ENCODE data around the gene SCUBE1. TPM values are rescaled to one million over a fixed set of nuclear protein-coding genes. Genes with fewer than 3 reads are reported as not detected.

Gene SCUBE1
- total and polyA plus RNA-seq, 10 of the 15 experiments (the other 5 are each of a cell fraction or from before 2014, with no cell fraction given) = not detected

DNA sequence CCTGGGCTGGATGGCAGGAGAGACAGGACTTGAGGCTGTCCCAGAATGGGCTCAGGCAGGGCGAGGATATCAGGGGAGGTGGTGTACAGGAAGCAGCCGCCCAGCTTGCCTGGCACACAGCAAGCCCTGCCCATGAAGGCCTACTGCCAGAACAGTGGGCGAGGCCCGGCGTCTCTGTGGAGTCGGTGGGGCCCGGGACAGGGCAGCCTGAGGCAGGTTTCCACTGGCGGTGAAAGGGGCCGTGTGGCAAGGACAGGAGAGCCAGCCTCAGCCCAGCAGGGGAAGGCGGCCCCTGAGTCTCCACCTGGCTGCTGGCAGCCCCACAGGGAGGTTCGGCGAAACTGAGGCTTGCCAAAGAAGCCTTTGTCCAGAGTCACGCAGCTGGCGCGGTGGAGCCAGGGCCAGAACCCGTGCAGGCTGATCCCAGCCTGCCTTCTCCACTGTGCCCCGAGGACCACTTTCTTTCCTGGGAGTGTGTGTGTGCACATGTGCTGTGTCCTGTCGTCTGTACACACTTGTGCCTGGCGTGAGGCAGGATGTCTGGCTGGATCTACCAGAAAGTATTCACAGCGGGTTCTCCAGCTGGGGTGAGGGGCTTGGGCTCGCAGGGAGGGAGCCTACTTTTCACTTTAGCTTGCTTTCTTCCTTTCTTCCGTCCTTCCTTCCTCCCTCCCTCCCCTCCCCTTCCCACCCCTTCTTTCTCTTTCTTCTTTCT is 190.7 kb downstream of the SCUBE1 start:
- Histone ChIP-seq H3K36me3 (ENCODE audit: control insufficient read depth in 2 of 2, insufficient read depth in 2 of 2, low read length in 1 of 2) (no peaks in the 10 kb centered on the region), H3K27ac (ENCODE audit: control insufficient read depth, insufficient read depth) (no peak overlapping the region; the same call in 1 of the 2 replicates), H3K9ac (ENCODE audit: control insufficient read depth, insufficient read depth, low read length) (peak overlapping the region; percentile 59), H3K4me2 (ENCODE audit: control insufficient read depth, insufficient read depth) (peak overlapping the region; percentile 94), H3K27me3 (replicated peaks in 1 of 2; ENCODE audit: control insufficient read depth in 2 of 2, insufficient read depth in 2 of 2, low read length in 1 of 2) (no peaks in the 10 kb centered on the region), H3K79me2 (ENCODE audit: control insufficient read depth, insufficient read depth, low read length) (no peaks in the 10 kb centered on the region; the same call in 1 of the 2 replicates), H3K4me3 (peak overlapping the region; percentile 77), H3K4me1 (ENCODE audit: control insufficient read depth, insufficient read depth, low read length) (peaks cover 17% of the 10 kb centered on the region), H3K9me3 (replicated peaks; ENCODE audit: control insufficient read depth, insufficient read depth, low read length) (no peaks in the 10 kb centered on the region), H2AFZ (ENCODE audit: control insufficient read depth, low read depth, low read length) (peak overlapping the region; percentile 37), H4K20me1 (ENCODE audit: control insufficient read depth, insufficient read depth) (no peaks in the 10 kb centered on the region)
- FAIRE-seq (peak; percentile 62), DNase-seq (ENCODE audit: low read depth, low spot score) (no peak), ATAC-seq (peak; percentile 83)
- WGBS (ENCODE audit: insufficient coverage, insufficient replicate concordance, low lambda C conversion rate, missing lambda C conversion rate) = 14% methylated on average over 22 of the region's 22 CpGs
- RAD21 ChIA-PET (ENCODE audit: unreplicated experiment) = interaction anchor here (0.8 to 1.1 kb wide), 2 partner anchors 35 to 863 kb away, joined by 3 read pairs; no protein-coding TSS in a partner anchor
- no TSS peak for BruUV-seq (replicated peaks)
- POLR2A ChIA-PET = no interaction called here
- SMC1A ChIA-PET (ENCODE audit: uncharacterized antibody, unreplicated experiment) = no interaction called here
- in situ Hi-C loops (cut with MboI) = no loop called here
- CTCF ChIA-PET = no interaction called here
- intact Hi-C loops (cut with micrococcal nuclease; ENCODE audit: unreplicated experiment) = no loop called here
- no peak for TF ChIP-seq SREBF2 (IDR thresholded peaks at IDR 0.05; ENCODE audit: low read length)
- TF ChIP-seq, protein P1, sequence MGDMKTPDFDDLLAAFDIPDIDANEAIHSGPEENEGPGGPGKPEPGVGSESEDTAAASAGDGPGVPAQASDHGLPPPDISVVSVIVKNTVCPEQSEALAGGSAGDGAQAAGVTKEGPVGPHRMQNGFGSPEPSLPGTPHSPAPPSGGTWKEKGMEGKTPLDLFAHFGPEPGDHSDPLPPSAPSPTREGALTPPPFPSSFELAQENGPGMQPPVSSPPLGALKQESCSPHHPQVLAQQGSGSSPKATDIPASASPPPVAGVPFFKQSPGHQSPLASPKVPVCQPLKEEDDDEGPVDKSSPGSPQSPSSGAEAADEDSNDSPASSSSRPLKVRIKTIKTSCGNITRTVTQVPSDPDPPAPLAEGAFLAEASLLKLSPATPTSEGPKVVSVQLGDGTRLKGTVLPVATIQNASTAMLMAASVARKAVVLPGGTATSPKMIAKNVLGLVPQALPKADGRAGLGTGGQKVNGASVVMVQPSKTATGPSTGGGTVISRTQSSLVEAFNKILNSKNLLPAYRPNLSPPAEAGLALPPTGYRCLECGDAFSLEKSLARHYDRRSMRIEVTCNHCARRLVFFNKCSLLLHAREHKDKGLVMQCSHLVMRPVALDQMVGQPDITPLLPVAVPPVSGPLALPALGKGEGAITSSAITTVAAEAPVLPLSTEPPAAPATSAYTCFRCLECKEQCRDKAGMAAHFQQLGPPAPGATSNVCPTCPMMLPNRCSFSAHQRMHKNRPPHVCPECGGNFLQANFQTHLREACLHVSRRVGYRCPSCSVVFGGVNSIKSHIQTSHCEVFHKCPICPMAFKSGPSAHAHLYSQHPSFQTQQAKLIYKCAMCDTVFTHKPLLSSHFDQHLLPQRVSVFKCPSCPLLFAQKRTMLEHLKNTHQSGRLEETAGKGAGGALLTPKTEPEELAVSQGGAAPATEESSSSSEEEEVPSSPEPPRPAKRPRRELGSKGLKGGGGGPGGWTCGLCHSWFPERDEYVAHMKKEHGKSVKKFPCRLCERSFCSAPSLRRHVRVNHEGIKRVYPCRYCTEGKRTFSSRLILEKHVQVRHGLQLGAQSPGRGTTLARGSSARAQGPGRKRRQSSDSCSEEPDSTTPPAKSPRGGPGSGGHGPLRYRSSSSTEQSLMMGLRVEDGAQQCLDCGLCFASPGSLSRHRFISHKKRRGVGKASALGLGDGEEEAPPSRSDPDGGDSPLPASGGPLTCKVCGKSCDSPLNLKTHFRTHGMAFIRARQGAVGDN (IDR thresholded peaks at IDR 0.05) = 0 out of 2 replicates have a peak, but pooled peaks have one; percentile 24
- TF ChIP-seq SRF (IDR thresholded peaks at IDR 0.05; ENCODE audit: low read depth in 2 of 2, low read length in 2 of 2) = no peak
- no peak for TF ChIP-seq CHD1 (IDR thresholded peaks at IDR 0.05; ENCODE audit: low read depth, low read length)
- peak; percentile 33; the same call in 1 of the 2 replicates for TF ChIP-seq DPF2 (IDR thresholded peaks at IDR 0.05)
- TF ChIP-seq HDAC6 (IDR thresholded peaks at IDR 0.05; ENCODE audit: unreplicated experiment) = no peak
- no peak for TF ChIP-seq NFIC (IDR thresholded peaks at IDR 0.05; ENCODE audit: low read depth, low read length)
- TF ChIP-seq SMAD5 (IDR thresholded peaks at IDR 0.05; ENCODE audit: low read depth) = no peak
- TF ChIP-seq, protein P2, sequence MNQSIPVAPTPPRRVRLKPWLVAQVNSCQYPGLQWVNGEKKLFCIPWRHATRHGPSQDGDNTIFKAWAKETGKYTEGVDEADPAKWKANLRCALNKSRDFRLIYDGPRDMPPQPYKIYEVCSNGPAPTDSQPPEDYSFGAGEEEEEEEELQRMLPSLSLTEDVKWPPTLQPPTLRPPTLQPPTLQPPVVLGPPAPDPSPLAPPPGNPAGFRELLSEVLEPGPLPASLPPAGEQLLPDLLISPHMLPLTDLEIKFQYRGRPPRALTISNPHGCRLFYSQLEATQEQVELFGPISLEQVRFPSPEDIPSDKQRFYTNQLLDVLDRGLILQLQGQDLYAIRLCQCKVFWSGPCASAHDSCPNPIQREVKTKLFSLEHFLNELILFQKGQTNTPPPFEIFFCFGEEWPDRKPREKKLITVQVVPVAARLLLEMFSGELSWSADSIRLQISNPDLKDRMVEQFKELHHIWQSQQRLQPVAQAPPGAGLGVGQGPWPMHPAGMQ (IDR thresholded peaks at IDR 0.05; ENCODE audit: borderline replicate concordance) = no peak
- TF ChIP-seq GATAD2B (conservative IDR thresholded peaks at IDR 0.05; ENCODE audit: low read depth) = 0 out of 2 replicates have a peak, but pooled peaks have one; percentile 54
- TF ChIP-seq RCOR1 (conservative IDR thresholded peaks at IDR 0.05; ENCODE audit: low read depth, low read length) = no peak
- no peak for TF ChIP-seq KLF5 (IDR thresholded peaks at IDR 0.05; ENCODE audit: partially characterized antibody)
- no peak for TF ChIP-seq SIN3A (IDR thresholded peaks at IDR 0.05; ENCODE audit: low read depth, low read length)
- TF ChIP-seq, protein P3, sequence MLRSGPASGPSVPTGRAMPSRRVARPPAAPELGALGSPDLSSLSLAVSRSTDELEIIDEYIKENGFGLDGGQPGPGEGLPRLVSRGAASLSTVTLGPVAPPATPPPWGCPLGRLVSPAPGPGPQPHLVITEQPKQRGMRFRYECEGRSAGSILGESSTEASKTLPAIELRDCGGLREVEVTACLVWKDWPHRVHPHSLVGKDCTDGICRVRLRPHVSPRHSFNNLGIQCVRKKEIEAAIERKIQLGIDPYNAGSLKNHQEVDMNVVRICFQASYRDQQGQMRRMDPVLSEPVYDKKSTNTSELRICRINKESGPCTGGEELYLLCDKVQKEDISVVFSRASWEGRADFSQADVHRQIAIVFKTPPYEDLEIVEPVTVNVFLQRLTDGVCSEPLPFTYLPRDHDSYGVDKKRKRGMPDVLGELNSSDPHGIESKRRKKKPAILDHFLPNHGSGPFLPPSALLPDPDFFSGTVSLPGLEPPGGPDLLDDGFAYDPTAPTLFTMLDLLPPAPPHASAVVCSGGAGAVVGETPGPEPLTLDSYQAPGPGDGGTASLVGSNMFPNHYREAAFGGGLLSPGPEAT (IDR thresholded peaks at IDR 0.05; ENCODE audit: low read depth) = no peak
- TF ChIP-seq, protein P4, sequence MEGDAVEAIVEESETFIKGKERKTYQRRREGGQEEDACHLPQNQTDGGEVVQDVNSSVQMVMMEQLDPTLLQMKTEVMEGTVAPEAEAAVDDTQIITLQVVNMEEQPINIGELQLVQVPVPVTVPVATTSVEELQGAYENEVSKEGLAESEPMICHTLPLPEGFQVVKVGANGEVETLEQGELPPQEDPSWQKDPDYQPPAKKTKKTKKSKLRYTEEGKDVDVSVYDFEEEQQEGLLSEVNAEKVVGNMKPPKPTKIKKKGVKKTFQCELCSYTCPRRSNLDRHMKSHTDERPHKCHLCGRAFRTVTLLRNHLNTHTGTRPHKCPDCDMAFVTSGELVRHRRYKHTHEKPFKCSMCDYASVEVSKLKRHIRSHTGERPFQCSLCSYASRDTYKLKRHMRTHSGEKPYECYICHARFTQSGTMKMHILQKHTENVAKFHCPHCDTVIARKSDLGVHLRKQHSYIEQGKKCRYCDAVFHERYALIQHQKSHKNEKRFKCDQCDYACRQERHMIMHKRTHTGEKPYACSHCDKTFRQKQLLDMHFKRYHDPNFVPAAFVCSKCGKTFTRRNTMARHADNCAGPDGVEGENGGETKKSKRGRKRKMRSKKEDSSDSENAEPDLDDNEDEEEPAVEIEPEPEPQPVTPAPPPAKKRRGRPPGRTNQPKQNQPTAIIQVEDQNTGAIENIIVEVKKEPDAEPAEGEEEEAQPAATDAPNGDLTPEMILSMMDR (IDR thresholded peaks at IDR 0.05 in 2 of 3, conservative IDR thresholded peaks at IDR 0.05 in 1 of 3; ENCODE audit: control insufficient read depth in 2 of 3, extremely low read depth in 1 of 3, insufficient read depth in 1 of 3, low read depth in 3 of 3, low read length in 3 of 3) = no peak

Data from GM12878 (cell line).